ENCODE data around the gene DISP1.

Gene DISP1

DNA sequence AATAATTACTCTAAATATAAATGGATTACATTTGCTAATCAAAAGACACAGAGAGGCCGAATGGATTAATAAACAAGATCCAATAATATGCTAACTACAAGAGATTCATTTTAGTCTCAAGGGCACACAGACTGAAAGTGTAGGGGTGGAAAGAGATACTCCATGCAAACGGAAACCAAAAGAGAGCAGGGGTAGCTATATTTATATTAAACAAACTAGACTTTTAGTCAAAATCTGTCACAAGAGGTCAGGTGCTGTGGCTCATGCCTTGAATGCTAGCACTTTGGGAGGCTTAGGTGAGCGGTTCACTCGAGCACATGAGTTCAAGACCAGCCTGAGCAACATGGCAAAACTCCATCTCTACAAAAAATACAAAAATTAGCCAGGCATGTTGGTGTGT is 33.6 kb upstream of the DISP1 start:
- no peaks in the 10 kb centered on the region for H3K4me1 ChIP-seq (ENCODE audit: control insufficient read depth in 1 of 2, insufficient read depth in 2 of 2, low read length in 2 of 2)
- H3K79me1 ChIP-seq (ENCODE audit: low read length): no peaks in the 10 kb centered on the region
- no peaks in the 10 kb centered on the region for H3K36me3 ChIP-seq (ENCODE audit: control insufficient read depth in 1 of 2, insufficient read depth in 2 of 2, low read length in 2 of 2)
- H3K4me3 ChIP-seq (ENCODE audit: low read depth, low read length): no peak overlapping the region
- no peak overlapping the region for H3K27ac ChIP-seq (ENCODE audit: low read depth, low read length)
- no peak overlapping the region for H4K8ac ChIP-seq (ENCODE audit: low read depth, low read length)
- no peak overlapping the region for H2AK5ac ChIP-seq (ENCODE audit: low read length)
- H3K4ac ChIP-seq (ENCODE audit: low read depth, low read length): no peak overlapping the region
- no peak overlapping the region for H2BK5ac ChIP-seq (ENCODE audit: low read depth, low read length, poor library complexity)
- H3K18ac ChIP-seq (ENCODE audit: low read length): no peak overlapping the region
- DNase-seq: no peak
- no peak overlapping the region for H4K12ac ChIP-seq (ENCODE audit: low read depth, low read length)
- H3K79me2 ChIP-seq (ENCODE audit: control insufficient read depth, insufficient read depth, low read length, poor library complexity): no peaks in the 10 kb centered on the region
- no peak overlapping the region for H2BK120ac ChIP-seq (ENCODE audit: insufficient read depth, low read length, poor library complexity)
- H2BK12ac ChIP-seq (ENCODE audit: low read length): no peak overlapping the region
- no peak overlapping the region for H3K23ac ChIP-seq (ENCODE audit: low read length)
- no peak overlapping the region for H3K14ac ChIP-seq (ENCODE audit: low read length)
- no peaks in the 10 kb centered on the region for H3K9me3 ChIP-seq (ENCODE audit: insufficient read depth, low read depth, low read length)
- H3K9ac ChIP-seq (ENCODE audit: low read length): no peak overlapping the region
- WGBS (ENCODE audit: extremely low coverage, insufficient coverage, insufficient read length): no CpG with 5 or more reads among the region's 4 CpGs
- H2AFZ ChIP-seq (ENCODE audit: insufficient read depth, low read length, poor library complexity): no peak overlapping the region
- H3K4me2 ChIP-seq (ENCODE audit: low read length): no peak overlapping the region
- H3K27me3 ChIP-seq (ENCODE audit: insufficient read depth, low read length): no peaks in the 10 kb centered on the region
- no peak overlapping the region for H4K91ac ChIP-seq (ENCODE audit: low read depth, low read length)

DNA sequence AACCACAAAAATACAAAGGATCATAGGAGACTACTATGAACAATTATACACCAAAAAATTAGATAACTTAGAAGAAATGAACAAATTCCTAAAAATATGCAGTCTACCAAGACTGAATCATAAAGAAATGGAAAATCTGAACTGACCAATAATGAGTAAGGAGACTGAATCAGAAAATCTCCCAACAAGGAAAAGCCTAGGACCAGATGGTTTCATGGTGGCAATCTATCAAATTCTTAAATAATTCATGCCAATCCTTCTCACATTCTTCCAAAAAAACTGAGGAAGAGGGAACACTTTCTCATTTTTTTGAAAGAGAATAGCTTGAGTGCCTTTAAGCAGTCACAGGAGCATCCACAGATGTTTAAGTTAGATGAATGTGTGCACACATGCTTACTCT is 31.8 kb upstream of the DISP1 start:
- Histone ChIP-seq H3K4ac (ENCODE audit: low read depth, low read length) (no peak overlapping the region), H3K79me1 (ENCODE audit: low read length) (no peaks in the 10 kb centered on the region), H2AFZ (ENCODE audit: insufficient read depth, low read length, poor library complexity) (no peak overlapping the region), H3K27me3 (ENCODE audit: insufficient read depth, low read length) (no peaks in the 10 kb centered on the region), H3K9ac (ENCODE audit: low read length) (no peak overlapping the region), H4K91ac (ENCODE audit: low read depth, low read length) (no peak overlapping the region), H4K12ac (ENCODE audit: low read depth, low read length) (no peak overlapping the region), H3K9me3 (ENCODE audit: insufficient read depth, low read depth, low read length) (no peaks in the 10 kb centered on the region), H3K14ac (ENCODE audit: low read length) (no peak overlapping the region), H2BK120ac (ENCODE audit: insufficient read depth, low read length, poor library complexity) (no peak overlapping the region), H2BK12ac (ENCODE audit: low read length) (no peak overlapping the region), H2BK5ac (ENCODE audit: low read depth, low read length, poor library complexity) (no peak overlapping the region), H3K27ac (ENCODE audit: low read depth, low read length) (no peak overlapping the region), H3K4me1 (ENCODE audit: control insufficient read depth in 1 of 2, insufficient read depth in 2 of 2, low read length in 2 of 2) (no peaks in the 10 kb centered on the region), H3K23ac (ENCODE audit: low read length) (no peak overlapping the region), H4K8ac (ENCODE audit: low read depth, low read length) (no peak overlapping the region), H3K79me2 (ENCODE audit: control insufficient read depth, insufficient read depth, low read length, poor library complexity) (no peaks in the 10 kb centered on the region), H3K4me3 (ENCODE audit: low read depth, low read length) (no peak overlapping the region), H3K36me3 (ENCODE audit: control insufficient read depth in 1 of 2, insufficient read depth in 2 of 2, low read length in 2 of 2) (no peaks in the 10 kb centered on the region), H2AK5ac (ENCODE audit: low read length) (no peak overlapping the region), H3K18ac (ENCODE audit: low read length) (no peak overlapping the region), H3K4me2 (ENCODE audit: low read length) (no peak overlapping the region)
- no peak for DNase-seq

DNA sequence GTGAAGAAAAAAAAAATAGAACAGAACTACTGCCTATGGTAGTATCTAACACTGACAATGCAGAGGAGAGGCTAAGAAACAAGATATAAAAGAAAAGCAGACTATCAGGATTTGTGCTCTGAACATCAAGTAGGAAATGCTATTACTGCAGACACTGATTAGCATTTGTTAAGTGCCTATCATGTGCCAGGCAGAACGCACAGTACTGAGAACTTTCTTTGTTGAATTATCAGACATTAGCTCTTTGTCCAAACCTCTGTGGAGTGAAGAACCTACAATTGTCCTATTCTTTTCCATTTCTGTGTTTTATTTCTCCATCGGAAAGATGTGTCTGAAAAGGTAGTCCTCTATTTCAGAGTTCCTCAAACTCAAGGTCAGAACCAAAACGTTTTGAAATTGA is 30.5 kb upstream of the DISP1 start:
- WGBS (ENCODE audit: extremely low coverage, insufficient coverage, insufficient read length): no CpG with 5 or more reads among the region's 3 CpGs
- Histone ChIP-seq H4K8ac (ENCODE audit: low read depth, low read length) (no peak overlapping the region), H3K4me3 (ENCODE audit: low read depth, low read length) (no peak overlapping the region), H2AFZ (ENCODE audit: insufficient read depth, low read length, poor library complexity) (no peak overlapping the region), H3K14ac (ENCODE audit: low read length) (no peak overlapping the region), H4K12ac (ENCODE audit: low read depth, low read length) (no peak overlapping the region), H3K36me3 (ENCODE audit: control insufficient read depth in 1 of 2, insufficient read depth in 2 of 2, low read length in 2 of 2) (no peaks in the 10 kb centered on the region), H3K23ac (ENCODE audit: low read length) (no peak overlapping the region), H3K27ac (ENCODE audit: low read depth, low read length) (no peak overlapping the region), H3K79me2 (ENCODE audit: control insufficient read depth, insufficient read depth, low read length, poor library complexity) (no peaks in the 10 kb centered on the region), H3K18ac (ENCODE audit: low read length) (no peak overlapping the region), H3K27me3 (ENCODE audit: insufficient read depth, low read length) (no peaks in the 10 kb centered on the region), H2BK120ac (ENCODE audit: insufficient read depth, low read length, poor library complexity) (no peak overlapping the region), H3K9ac (ENCODE audit: low read length) (no peak overlapping the region), H4K91ac (ENCODE audit: low read depth, low read length) (no peak overlapping the region), H2AK5ac (ENCODE audit: low read length) (no peak overlapping the region), H2BK12ac (ENCODE audit: low read length) (no peak overlapping the region), H3K9me3 (ENCODE audit: insufficient read depth, low read depth, low read length) (no peaks in the 10 kb centered on the region), H3K79me1 (ENCODE audit: low read length) (no peaks in the 10 kb centered on the region), H3K4me1 (ENCODE audit: control insufficient read depth in 1 of 2, insufficient read depth in 2 of 2, low read length in 2 of 2) (no peaks in the 10 kb centered on the region), H2BK5ac (ENCODE audit: low read depth, low read length, poor library complexity) (no peak overlapping the region), H3K4ac (ENCODE audit: low read depth, low read length) (no peak overlapping the region), H3K4me2 (ENCODE audit: low read length) (no peak overlapping the region)
- no peak for DNase-seq

DNA sequence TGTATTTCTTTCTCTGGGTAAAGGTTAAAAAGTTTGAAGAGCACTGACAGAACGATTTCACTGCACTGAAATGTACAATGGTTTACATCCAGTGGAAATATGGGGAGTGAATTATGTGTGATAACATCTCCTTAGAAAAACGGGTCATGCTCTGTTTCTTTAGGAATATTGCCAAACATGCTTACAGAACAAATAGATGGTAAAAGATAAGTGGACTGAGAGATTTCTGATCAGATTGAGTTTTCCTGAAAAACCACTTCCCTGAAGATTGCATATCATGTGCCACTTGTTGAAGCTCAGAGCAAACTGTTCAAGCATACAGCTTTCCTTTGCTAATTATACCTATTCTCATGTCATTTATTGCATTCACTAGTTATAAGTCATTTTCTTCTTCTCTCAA is 29.9 kb upstream of the DISP1 start:
- Histone ChIP-seq H2BK120ac (ENCODE audit: insufficient read depth, low read length, poor library complexity) (no peak overlapping the region), H3K27me3 (ENCODE audit: insufficient read depth, low read length) (no peaks in the 10 kb centered on the region), H3K9me3 (ENCODE audit: insufficient read depth, low read depth, low read length) (no peaks in the 10 kb centered on the region), H3K18ac (ENCODE audit: low read length) (no peak overlapping the region), H4K91ac (ENCODE audit: low read depth, low read length) (no peak overlapping the region), H3K79me2 (ENCODE audit: control insufficient read depth, insufficient read depth, low read length, poor library complexity) (no peaks in the 10 kb centered on the region), H2BK5ac (ENCODE audit: low read depth, low read length, poor library complexity) (no peak overlapping the region), H3K79me1 (ENCODE audit: low read length) (no peaks in the 10 kb centered on the region), H3K4me3 (ENCODE audit: low read depth, low read length) (no peak overlapping the region), H4K12ac (ENCODE audit: low read depth, low read length) (no peak overlapping the region), H3K23ac (ENCODE audit: low read length) (no peak overlapping the region), H2AK5ac (ENCODE audit: low read length) (no peak overlapping the region), H3K14ac (ENCODE audit: low read length) (no peak overlapping the region), H2BK12ac (ENCODE audit: low read length) (no peak overlapping the region), H3K4me2 (ENCODE audit: low read length) (no peak overlapping the region), H3K4me1 (ENCODE audit: control insufficient read depth in 1 of 2, insufficient read depth in 2 of 2, low read length in 2 of 2) (no peaks in the 10 kb centered on the region), H3K9ac (ENCODE audit: low read length) (no peak overlapping the region), H4K8ac (ENCODE audit: low read depth, low read length) (no peak overlapping the region), H2AFZ (ENCODE audit: insufficient read depth, low read length, poor library complexity) (no peak overlapping the region), H3K27ac (ENCODE audit: low read depth, low read length) (no peak overlapping the region), H3K4ac (ENCODE audit: low read depth, low read length) (no peak overlapping the region), H3K36me3 (ENCODE audit: control insufficient read depth in 1 of 2, insufficient read depth in 2 of 2, low read length in 2 of 2) (no peaks in the 10 kb centered on the region)
- WGBS (ENCODE audit: extremely low coverage, insufficient coverage, insufficient read length): no CpG with 5 or more reads among the region's 2 CpGs
- DNase-seq: peak in 1 of 2 donors; percentile 66

DNA sequence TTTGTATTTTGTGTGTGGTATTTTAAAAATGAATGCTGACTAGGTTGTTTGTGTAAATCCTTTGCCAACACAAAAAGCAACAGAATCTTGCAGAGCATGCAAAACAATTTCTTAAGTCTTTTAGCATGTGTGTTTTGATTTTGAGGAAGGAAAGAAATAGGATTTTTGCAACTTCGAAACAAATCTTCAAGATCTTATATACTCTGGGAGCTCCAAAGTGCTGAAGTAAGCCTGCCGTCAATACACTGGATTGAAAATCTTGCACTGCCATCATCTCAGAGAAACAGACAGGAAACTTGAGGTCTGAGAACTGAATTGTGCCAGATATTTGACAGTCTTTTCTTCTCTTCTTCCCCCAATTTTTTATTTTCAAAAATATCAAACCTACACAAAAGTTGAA is 29.3 kb upstream of the DISP1 start:
- peak in 1 of 2 donors; percentile 3 for DNase-seq
- Histone ChIP-seq H3K4me3 (ENCODE audit: low read depth, low read length) (no peak overlapping the region), H3K27me3 (ENCODE audit: insufficient read depth, low read length) (no peaks in the 10 kb centered on the region), H3K27ac (ENCODE audit: low read depth, low read length) (no peak overlapping the region), H3K79me2 (ENCODE audit: control insufficient read depth, insufficient read depth, low read length, poor library complexity) (no peaks in the 10 kb centered on the region), H3K9ac (ENCODE audit: low read length) (no peak overlapping the region), H4K12ac (ENCODE audit: low read depth, low read length) (no peak overlapping the region), H3K23ac (ENCODE audit: low read length) (no peak overlapping the region), H2BK5ac (ENCODE audit: low read depth, low read length, poor library complexity) (no peak overlapping the region), H3K4me1 (ENCODE audit: control insufficient read depth in 1 of 2, insufficient read depth in 2 of 2, low read length in 2 of 2) (no peaks in the 10 kb centered on the region), H2AFZ (ENCODE audit: insufficient read depth, low read length, poor library complexity) (no peak overlapping the region), H3K4me2 (ENCODE audit: low read length) (no peak overlapping the region), H3K18ac (ENCODE audit: low read length) (no peak overlapping the region), H2BK120ac (ENCODE audit: insufficient read depth, low read length, poor library complexity) (no peak overlapping the region), H3K36me3 (ENCODE audit: control insufficient read depth in 1 of 2, insufficient read depth in 2 of 2, low read length in 2 of 2) (no peaks in the 10 kb centered on the region), H2BK12ac (ENCODE audit: low read length) (no peak overlapping the region), H2AK5ac (ENCODE audit: low read length) (no peak overlapping the region), H3K4ac (ENCODE audit: low read depth, low read length) (no peak overlapping the region), H4K91ac (ENCODE audit: low read depth, low read length) (no peak overlapping the region), H3K9me3 (ENCODE audit: insufficient read depth, low read depth, low read length) (no peaks in the 10 kb centered on the region), H3K14ac (ENCODE audit: low read length) (no peak overlapping the region), H3K79me1 (ENCODE audit: low read length) (no peaks in the 10 kb centered on the region), H4K8ac (ENCODE audit: low read depth, low read length) (no peak overlapping the region)
- no CpG with 5 or more reads among the region's 2 CpGs for WGBS (ENCODE audit: extremely low coverage, insufficient coverage, insufficient read length)
